Suprapubic skin (tissue), 4 donors: ENCODE data around the gene RBM14.

ENCODE experiments used
- EP300 ChIP-seq: sonication (generic); formaldehyde crosslinking; IDR thresholded peaks from one replicate; pipeline ENCODE4 v1.6.1; 2017; ENCODE audit warnings: antibody characterized with exemption
- POLR2A ChIP-seq, 2 donors: fragments of 450-650 bp; IDR thresholded peaks; one replicate each; pipeline ENCODE4 v1.6.1; 2017; ENCODE audit warnings: antibody characterized with exemption in 2 of 2, mild to moderate bottlenecking in 2 of 2, moderate library complexity in 2 of 2
- POLR2AphosphoS5 ChIP-seq, 3 donors: sonication (generic); formaldehyde crosslinking; IDR thresholded peaks; one replicate each; pipeline ENCODE4 v1.6.1; 2017; ENCODE audit warnings: antibody characterized with exemption in 3 of 3
- TF ChIP-seq, protein P1 (sequence below), 2 donors: fragments of 200-600 bp in 1 of 2; fragments of 450-650 bp in 1 of 2; sonication (generic) in 1 of 2; IDR thresholded peaks; one replicate each; pipeline ENCODE4 v1.5.1; 2016 to 2019; ENCODE audit warnings: antibody characterized with exemption in 2 of 2, mild to moderate bottlenecking in 1 of 2, moderate library complexity in 1 of 2

- TF ChIP-seq, protein P1, sequence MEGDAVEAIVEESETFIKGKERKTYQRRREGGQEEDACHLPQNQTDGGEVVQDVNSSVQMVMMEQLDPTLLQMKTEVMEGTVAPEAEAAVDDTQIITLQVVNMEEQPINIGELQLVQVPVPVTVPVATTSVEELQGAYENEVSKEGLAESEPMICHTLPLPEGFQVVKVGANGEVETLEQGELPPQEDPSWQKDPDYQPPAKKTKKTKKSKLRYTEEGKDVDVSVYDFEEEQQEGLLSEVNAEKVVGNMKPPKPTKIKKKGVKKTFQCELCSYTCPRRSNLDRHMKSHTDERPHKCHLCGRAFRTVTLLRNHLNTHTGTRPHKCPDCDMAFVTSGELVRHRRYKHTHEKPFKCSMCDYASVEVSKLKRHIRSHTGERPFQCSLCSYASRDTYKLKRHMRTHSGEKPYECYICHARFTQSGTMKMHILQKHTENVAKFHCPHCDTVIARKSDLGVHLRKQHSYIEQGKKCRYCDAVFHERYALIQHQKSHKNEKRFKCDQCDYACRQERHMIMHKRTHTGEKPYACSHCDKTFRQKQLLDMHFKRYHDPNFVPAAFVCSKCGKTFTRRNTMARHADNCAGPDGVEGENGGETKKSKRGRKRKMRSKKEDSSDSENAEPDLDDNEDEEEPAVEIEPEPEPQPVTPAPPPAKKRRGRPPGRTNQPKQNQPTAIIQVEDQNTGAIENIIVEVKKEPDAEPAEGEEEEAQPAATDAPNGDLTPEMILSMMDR (IDR thresholded peaks at IDR 0.05): no peak
- TF ChIP-seq EP300: no peak
- no peak for TF ChIP-seq POLR2AphosphoS5 (IDR thresholded peaks at IDR 0.05)
- TF ChIP-seq POLR2A (IDR thresholded peaks at IDR 0.05): no peak
These were observed 22.8 kb downstream of the RBM14 start for GRCh38 chr11:66639066-66639813.
